ENCODE measurements around the gene TTLL11. TPM values are rescaled to one million over a fixed set of nuclear protein-coding genes. Genes with fewer than 3 reads are reported as not detected.

TTLL11 gene
- 4.8 and 8.8 TPM in 2 replicates for total RNA-seq (2014; rRNA removed; shearing (Covaris generic))

DNA sequence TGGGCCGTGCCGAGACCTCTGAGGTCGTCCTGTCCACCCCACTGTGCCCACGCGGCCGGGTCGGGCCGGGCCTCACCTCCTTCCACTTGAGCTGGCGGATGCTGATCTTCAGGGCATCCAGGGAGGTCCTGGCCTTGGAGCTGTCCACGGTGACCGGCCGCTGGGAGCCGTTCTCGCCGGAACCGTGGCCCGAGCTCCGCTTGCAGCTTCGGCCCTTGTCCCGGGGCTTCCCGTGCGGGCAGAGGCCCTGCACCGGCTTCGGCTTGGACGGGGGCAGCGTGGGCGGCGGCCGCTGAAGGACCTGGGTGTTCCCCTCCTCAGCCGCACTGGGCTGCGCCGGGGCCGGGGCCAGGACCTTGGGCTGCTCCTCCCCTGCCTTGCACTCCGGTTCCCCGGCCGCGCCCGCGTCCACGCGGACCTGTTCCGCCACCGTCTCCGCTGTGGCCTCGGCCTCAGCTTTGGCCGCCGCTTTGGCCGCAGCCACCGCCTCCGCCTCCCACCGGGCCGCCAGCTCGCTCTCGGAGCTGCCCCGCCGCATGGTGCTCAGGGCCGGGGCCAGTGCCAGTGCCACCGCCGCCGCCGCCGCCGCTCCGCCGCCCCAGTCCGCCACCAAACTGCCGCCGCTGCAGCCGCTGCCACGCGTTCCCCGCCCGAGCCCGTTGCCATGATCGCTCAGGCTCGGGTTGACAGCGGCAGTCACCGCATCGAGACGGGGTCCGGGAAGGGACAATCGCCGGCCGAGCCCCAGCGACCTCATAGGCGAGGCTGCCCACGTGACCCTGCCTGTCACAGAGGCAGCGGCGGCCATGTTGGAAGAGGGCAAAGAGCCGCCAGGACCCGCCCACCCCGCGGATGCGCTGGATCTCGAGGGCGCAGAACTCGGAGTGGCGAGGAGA, at the start of gene TTLL11:
TSS of gene TTLL11 (minus strand) at position 698 of the 896 bp plus-strand sequence. CDS start at position 538, 160 bp downstream.
- peaks cover 4% of the 10 kb centered on the region; the same call in 1 of the 2 replicates for H3K4me1 ChIP-seq
- no peaks in the 10 kb centered on the region for H3K9me3 ChIP-seq (replicated peaks)
- peak; percentile 97 for DNase-seq
- H3K27me3 ChIP-seq = no peaks in the 10 kb centered on the region
- no peaks in the 10 kb centered on the region for H3K36me3 ChIP-seq
- H3K27ac ChIP-seq = peak within 1 kb of the TSS; percentile 40
- peak within 1 kb of the TSS; percentile 94 for H3K4me3 ChIP-seq

GRCh38 chr9:122141671-122142070, 48.6 kb upstream of the TTLL11 start:
- Histone ChIP-seq H3K4me3 (no peak overlapping the region), H3K27ac (no peak overlapping the region), H3K4me1 (no peaks in the 10 kb centered on the region)

GRCh38 chr9:122140368-122141193, 47.5 kb upstream of the TTLL11 start:
- Histone ChIP-seq H3K27ac (no peak overlapping the region), H3K4me1 (peaks cover 3% of the 10 kb centered on the region; the same call in 1 of the 2 replicates)
- DNase-seq = no peak

More at GRCh38 chr9:122141671-122142070, 48.6 kb upstream of the TTLL11 start:
- no peak for DNase-seq
- Histone ChIP-seq H3K27me3 (no peaks in the 10 kb centered on the region), H3K36me3 (peaks cover 42% of the 10 kb centered on the region), H3K9me3 (replicated peaks) (no peaks in the 10 kb centered on the region)

GRCh38 chr9:122138560-122139268, 45.6 kb upstream of the TTLL11 start:
- H3K36me3 ChIP-seq = peaks cover 14% of the 10 kb centered on the region
- no peaks in the 10 kb centered on the region for H3K27me3 ChIP-seq
- DNase-seq = no peak
- H3K4me3 ChIP-seq = no peak overlapping the region
- H3K9me3 ChIP-seq (replicated peaks) = no peaks in the 10 kb centered on the region
- H3K4me1 ChIP-seq = peaks cover 6% of the 10 kb centered on the region; the same call in 1 of the 2 replicates
- no peak overlapping the region for H3K27ac ChIP-seq

More at GRCh38 chr9:122140368-122141193, 47.5 kb upstream of the TTLL11 start:
- Histone ChIP-seq H3K36me3 (peaks cover 33% of the 10 kb centered on the region), H3K9me3 (replicated peaks) (no peaks in the 10 kb centered on the region), H3K4me3 (no peak overlapping the region), H3K27me3 (no peaks in the 10 kb centered on the region)

DNA sequence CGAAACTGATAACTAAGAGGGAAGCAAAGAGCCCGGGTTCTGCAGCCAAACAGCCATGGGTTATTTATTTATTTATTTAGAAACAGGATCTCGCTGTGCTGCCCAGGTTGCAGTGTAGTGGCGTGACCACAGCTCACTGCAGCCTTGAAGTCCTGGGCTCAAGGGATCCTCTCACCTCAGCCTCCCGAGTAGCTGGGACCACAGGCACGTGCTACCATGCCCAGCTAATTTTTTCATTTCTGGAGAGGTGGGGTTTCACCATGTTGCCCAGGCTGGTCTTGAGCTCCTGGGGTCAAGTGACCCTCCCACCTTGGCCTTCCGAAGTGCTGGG, 42.4 kb upstream of the TTLL11 start:
- Histone ChIP-seq H3K4me1 (peaks cover 6% of the 10 kb centered on the region; the same call in 1 of the 2 replicates), H3K27ac (no peak overlapping the region), H3K27me3 (peaks cover 3% of the 10 kb centered on the region; the same call in 1 of the 2 replicates), H3K9me3 (replicated peaks) (no peaks in the 10 kb centered on the region), H3K36me3 (no peaks in the 10 kb centered on the region), H3K4me3 (no peak overlapping the region)
- DNase-seq = no peak

DNA sequence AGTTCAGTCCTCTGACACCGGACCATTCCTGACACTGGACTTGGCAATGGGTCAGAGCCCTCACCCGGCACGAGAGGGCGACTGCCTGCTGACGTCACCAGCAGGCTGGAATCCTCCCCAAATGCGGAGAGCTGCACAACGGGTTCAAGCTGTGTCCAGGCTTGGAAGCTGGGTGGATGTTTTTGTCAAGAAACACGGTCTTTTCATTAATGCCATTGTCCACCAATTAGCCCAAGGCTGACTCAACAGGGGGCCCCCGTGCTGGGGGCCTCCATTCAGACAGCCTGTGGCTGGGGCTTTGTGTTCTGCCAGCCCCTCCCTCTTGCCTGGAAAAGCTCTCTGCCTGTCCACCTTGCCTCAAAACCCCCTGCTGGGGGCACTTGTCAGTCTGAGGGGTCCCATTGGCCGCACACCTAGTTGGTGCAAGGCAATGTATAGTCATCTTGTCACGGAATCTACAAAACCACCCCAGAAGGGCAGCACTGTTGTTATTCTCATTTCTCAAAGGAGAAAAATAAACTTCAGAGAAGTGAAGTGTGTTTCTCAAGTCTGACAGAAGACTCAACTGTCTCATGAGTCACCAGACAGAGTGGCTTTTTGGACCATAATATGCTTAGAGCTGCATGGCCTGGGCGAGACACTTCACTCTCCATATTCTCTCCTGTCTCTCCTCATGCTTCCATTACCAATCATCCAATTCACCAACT, 41.9 kb upstream of the TTLL11 start:
- Histone ChIP-seq H3K36me3 (no peaks in the 10 kb centered on the region), H3K27ac (no peak overlapping the region)

GRCh38 chr9:122133984-122134535, 41.0 kb upstream of the TTLL11 start:
- DNase-seq = no peak
- Histone ChIP-seq H3K27ac (no peak overlapping the region), H3K27me3 (peaks cover 3% of the 10 kb centered on the region; the same call in 1 of the 2 replicates), H3K9me3 (replicated peaks) (no peaks in the 10 kb centered on the region), H3K4me1 (peaks cover 6% of the 10 kb centered on the region; the same call in 1 of the 2 replicates), H3K4me3 (no peak overlapping the region), H3K36me3 (no peaks in the 10 kb centered on the region)

More for the DNA sequence above, 41.9 kb upstream of the TTLL11 start:
- DNase-seq = no peak
- no peaks in the 10 kb centered on the region for H3K9me3 ChIP-seq (replicated peaks)
- H3K27me3 ChIP-seq = peaks cover 3% of the 10 kb centered on the region; the same call in 1 of the 2 replicates
- H3K4me1 ChIP-seq = peaks cover 6% of the 10 kb centered on the region; the same call in 1 of the 2 replicates
- H3K4me3 ChIP-seq = no peak overlapping the region

DNA sequence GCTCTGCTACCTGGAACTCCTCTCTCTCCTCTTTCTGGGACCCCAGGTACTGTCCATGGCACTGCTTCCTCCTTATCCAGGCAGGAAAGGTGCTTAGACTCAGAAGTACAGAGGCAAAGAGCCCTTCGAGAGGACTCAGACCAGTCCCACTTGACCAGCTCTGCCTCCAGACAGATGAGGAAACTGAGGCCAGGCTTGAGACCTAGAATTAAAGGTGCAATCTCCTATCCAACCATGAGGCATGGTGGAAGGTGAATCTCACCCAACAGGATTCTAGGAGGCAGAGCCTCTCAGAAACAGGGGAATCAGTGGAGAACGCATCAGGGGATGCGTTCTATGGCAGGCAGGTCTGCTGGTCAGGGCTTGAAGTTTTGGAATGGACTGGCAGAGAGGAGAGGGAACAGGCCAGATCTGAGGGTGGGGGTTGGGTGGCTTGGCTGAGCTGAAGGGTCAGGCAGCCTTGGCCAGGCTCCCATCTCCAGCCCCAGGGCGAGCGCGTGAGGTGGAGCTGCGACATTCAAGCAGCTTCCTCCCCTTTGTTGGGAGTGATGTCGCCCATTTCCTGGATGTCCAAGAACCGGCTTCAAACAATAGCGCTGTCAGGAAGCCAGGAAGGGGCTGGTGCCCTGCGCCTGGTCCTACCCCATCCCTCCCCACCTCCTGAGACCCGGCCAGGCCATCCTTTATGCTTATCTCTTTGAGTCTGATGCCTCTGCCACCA, 40.3 kb upstream of the TTLL11 start:
- H3K4me3 ChIP-seq = no peak overlapping the region
- no peak overlapping the region for H3K27ac ChIP-seq
- no peaks in the 10 kb centered on the region for H3K36me3 ChIP-seq
- H3K27me3 ChIP-seq = peaks cover 3% of the 10 kb centered on the region; the same call in 1 of the 2 replicates
- no peak for DNase-seq
- H3K4me1 ChIP-seq = peaks cover 6% of the 10 kb centered on the region; the same call in 1 of the 2 replicates
- H3K9me3 ChIP-seq (replicated peaks) = no peaks in the 10 kb centered on the region

DNA sequence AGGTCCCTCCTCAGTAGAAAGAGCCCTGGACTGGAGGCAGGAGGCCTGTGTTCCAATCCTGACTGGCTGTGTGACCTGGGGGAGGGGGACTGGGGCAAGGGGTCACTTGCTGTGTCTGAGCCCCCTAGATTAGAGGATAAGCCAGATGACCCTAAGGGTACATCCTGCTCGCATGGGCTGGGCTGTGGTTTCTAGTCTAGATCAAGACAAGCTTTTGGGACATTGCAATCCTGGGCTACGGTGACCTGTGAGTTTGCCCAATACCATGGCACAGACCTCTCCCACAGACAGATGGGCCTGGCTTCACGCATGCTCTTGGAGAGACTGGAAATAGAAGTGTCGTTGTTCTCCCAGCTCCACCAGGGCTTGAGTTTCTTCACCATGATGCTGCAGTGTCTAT, 39.4 kb upstream of the TTLL11 start:
- H3K4me1 ChIP-seq = peaks cover 6% of the 10 kb centered on the region; the same call in 1 of the 2 replicates
- no peak for DNase-seq
- no peaks in the 10 kb centered on the region for H3K9me3 ChIP-seq (replicated peaks)
- peaks cover 3% of the 10 kb centered on the region; the same call in 1 of the 2 replicates for H3K27me3 ChIP-seq
- H3K4me3 ChIP-seq = no peak overlapping the region
- no peaks in the 10 kb centered on the region for H3K36me3 ChIP-seq
- H3K27ac ChIP-seq = no peak overlapping the region

DNA sequence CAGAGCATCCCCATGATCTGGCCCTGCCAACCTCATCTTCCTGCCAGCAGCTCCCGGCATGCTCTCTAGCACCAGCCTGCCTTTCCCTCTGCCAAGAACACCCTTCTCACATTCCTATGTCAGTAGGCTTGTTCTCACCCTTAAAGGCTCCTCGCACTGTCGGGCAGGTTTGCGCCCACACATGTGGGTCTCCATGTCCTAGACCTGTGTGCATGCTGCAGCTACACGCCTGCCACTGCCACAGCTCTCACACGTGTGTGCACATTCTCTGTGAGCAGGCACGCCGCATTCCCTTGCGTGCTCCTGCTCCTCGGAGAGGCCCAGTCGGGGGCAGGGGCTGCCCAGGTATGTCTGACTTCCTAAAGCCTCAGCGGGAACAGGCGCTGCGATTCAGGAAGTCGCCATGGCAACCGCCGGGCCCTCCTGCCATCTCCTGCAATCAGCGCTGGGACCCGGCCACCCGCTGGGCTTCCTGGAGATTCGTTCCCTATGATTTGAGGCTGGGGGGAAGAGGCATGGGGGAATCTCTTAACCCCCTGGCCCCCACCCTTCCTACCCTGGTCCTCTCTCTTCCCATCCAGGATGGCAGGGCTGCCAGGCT, 38.4 kb upstream of the TTLL11 start:
- Histone ChIP-seq H3K4me1 (peaks cover 6% of the 10 kb centered on the region; the same call in 1 of the 2 replicates), H3K9me3 (replicated peaks) (no peaks in the 10 kb centered on the region), H3K27me3 (peaks cover 3% of the 10 kb centered on the region; the same call in 1 of the 2 replicates), H3K4me3 (no peak overlapping the region), H3K27ac (no peak overlapping the region), H3K36me3 (no peaks in the 10 kb centered on the region)
- DNase-seq = peak; percentile 43 to 45

GRCh38 chr9:122130837-122131236, 37.7 kb upstream of the TTLL11 start:
- Histone ChIP-seq H3K9me3 (replicated peaks) (no peaks in the 10 kb centered on the region), H3K4me3 (no peak overlapping the region), H3K27me3 (peaks cover 3% of the 10 kb centered on the region; the same call in 1 of the 2 replicates), H3K27ac (no peak overlapping the region), H3K4me1 (peaks cover 5% of the 10 kb centered on the region; the same call in 1 of the 2 replicates), H3K36me3 (no peaks in the 10 kb centered on the region)
- no peak for DNase-seq

- no peak overlapping the region for H3K27ac ChIP-seq
Observed at GRCh38 chr9:122129969-122130368, 36.9 kb upstream of the TTLL11 start.

More at GRCh38 chr9:122129969-122130368, 36.9 kb upstream of the TTLL11 start:
- Histone ChIP-seq H3K4me1 (peaks cover 3% of the 10 kb centered on the region; the same call in 1 of the 2 replicates), H3K9me3 (replicated peaks) (no peaks in the 10 kb centered on the region), H3K4me3 (no peak overlapping the region), H3K36me3 (no peaks in the 10 kb centered on the region), H3K27me3 (peaks cover 3% of the 10 kb centered on the region; the same call in 1 of the 2 replicates)
- DNase-seq = no peak

Measured in SJCRH30 (cell line).